Neural progenitor cell (in vitro differentiated cells): ENCODE data around the gene R3HDM4. TPM values are rescaled to one million over a fixed set of nuclear protein-coding genes. Genes with fewer than 3 reads are reported as not detected.
A peak's percentile ranks its signal among the peaks of the same experiment; 100 is the strongest.

Experiments used
- DNase-seq: peaks from one replicate; pipeline ENCODE4 v3.0.0-alpha.2; 2016; ENCODE audit warnings: low spot score
- H2AFZ ChIP-seq: fragments of 200-600 bp; sonication (generic); replicated peaks from 2 replicates; pipeline ENCODE4 v1.6.1; 2016; ENCODE audit warnings: antibody characterized with exemption
- H3F3A ChIP-seq: fragments of 200-600 bp; sonication (generic); 2 replicates; pipeline ENCODE4 v1.6.1; 2016; ENCODE audit warnings: antibody characterized with exemption, low read depth
- H3K27ac ChIP-seq: fragments of 200-600 bp; sonication (generic); 2 replicates; pipeline ENCODE4 v1.5.1; 2016; ENCODE audit warnings: mild to moderate bottlenecking
- H3K27me3 ChIP-seq: fragments of 200-600 bp; sonication (generic); 2 replicates; pipeline ENCODE4 v1.6.1; 2016; ENCODE audit warnings: mild to moderate bottlenecking, moderate library complexity
- H3K36me3 ChIP-seq: fragments of 200-600 bp; sonication (generic); 2 replicates; pipeline ENCODE4 v1.5.1; 2016
- H3K4me1 ChIP-seq: fragments of 200-600 bp; sonication (generic); 2 replicates; pipeline ENCODE4 v1.6.1; 2016; ENCODE audit warnings: mixed run types
- H3K4me2 ChIP-seq: fragments of 200-600 bp; sonication (generic); 2 replicates; pipeline ENCODE4 v1.6.1; 2016
- H3K4me3 ChIP-seq: fragments of 200-600 bp; sonication (generic); 2 replicates; pipeline ENCODE4 v1.5.1; 2016
- H3K79me2 ChIP-seq: fragments of 200-600 bp; sonication (generic); 2 replicates; pipeline ENCODE4 v1.6.1; 2016; ENCODE audit warnings: low read depth
- H3K9ac ChIP-seq: fragments of 200-600 bp; sonication (generic); 2 replicates; pipeline ENCODE4 v1.6.1; 2016
- H3K9me3 ChIP-seq: fragments of 200-600 bp; sonication (generic); 2 replicates; pipeline ENCODE4 v1.5.1; 2016; ENCODE audit warnings: low read depth
- H4K20me1 ChIP-seq: fragments of 200-600 bp; sonication (generic); 2 replicates; pipeline ENCODE4 v1.6.1; 2016; ENCODE audit warnings: low read depth
- H3K27ac Mint-ChIP-seq: 3 replicates; pipeline ENCODE4 v1.8.0; 2021; ENCODE audit warnings: mixed read lengths
- H3K27me3 Mint-ChIP-seq: 2 replicates; pipeline ENCODE4 v1.8.0; 2022; ENCODE audit warnings: low read depth, mild to moderate bottlenecking, inconsistent platforms, moderate library complexity, mixed read lengths; ENCODE audit not compliant: insufficient read depth
- H3K36me3 Mint-ChIP-seq: 3 replicates; pipeline ENCODE4 v1.8.0; 2021; ENCODE audit warnings: mixed read lengths
- H3K4me1 Mint-ChIP-seq: 3 replicates; pipeline ENCODE4 v1.8.0; 2021; ENCODE audit warnings: mixed read lengths
- H3K4me3 Mint-ChIP-seq: 3 replicates; pipeline ENCODE4 v1.8.0; 2021; ENCODE audit warnings: mild to moderate bottlenecking, moderate library complexity, mixed read lengths
- H3K9me3 Mint-ChIP-seq: 3 replicates; pipeline ENCODE4 v1.8.0; 2020; ENCODE audit warnings: mixed read lengths
- EZH2 ChIP-seq: fragments of 200-600 bp; sonication (generic); IDR thresholded peaks from 2 replicates; pipeline ENCODE4 v1.6.1; 2017; ENCODE audit warnings: antibody characterized with exemption, mild to moderate bottlenecking, moderate library complexity
- EZH2phosphoT487 ChIP-seq: fragments of 200-600 bp; sonication (generic); IDR thresholded peaks from 2 replicates; pipeline ENCODE4 v1.6.1; 2017; ENCODE audit warnings: antibody characterized with exemption
- total RNA-seq: library from RNA; depleted of rRNA; stranded (reverse); fragments of >200 nt; gene quantifications from 2 replicates; pipeline ENCODE4 v1.2.3, GENCODE V29; 2015; ENCODE audit warnings: low replicate concordance
- TF ChIP-seq, protein P1 (sequence below): fragments of 200-600 bp; sonication (generic); IDR thresholded peaks from 2 replicates; pipeline ENCODE4 v1.5.1; 2017; ENCODE audit warnings: antibody characterized with exemption, mild to moderate bottlenecking

The R3HDM4 gene
- total RNA-seq, 1 donor from 2014 or later, result 22.7 TPM

DNA sequence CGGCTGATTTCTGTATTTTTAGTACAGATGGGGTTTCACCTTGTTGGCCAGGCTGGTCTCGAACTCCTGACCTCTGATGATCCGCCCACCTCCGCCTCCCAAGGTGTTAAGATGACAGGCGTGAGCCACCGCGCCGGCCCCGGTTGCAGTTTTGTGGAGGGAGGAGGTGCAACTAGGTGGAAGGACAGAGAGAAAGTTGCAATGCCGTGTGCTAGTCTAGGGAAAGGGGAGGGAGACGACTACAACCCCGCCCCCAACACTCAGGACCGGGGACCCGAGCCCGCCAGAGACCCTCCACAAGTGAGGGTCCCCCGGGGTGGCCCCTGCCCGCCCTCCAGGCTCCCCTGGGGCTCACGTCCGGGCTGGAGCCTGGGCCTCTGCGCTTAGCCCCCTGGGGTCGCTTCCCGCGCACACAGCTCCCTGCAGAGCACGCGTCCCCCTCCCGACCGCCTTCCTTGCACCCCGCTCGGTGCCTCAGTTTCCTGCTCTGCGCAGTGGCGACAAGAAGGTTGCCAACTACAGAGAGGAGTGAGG is 11.6 kb upstream of the R3HDM4 start:
- no peak overlapping the region for H2AFZ ChIP-seq

GRCh38 chr19:920051-920864 is 7.2 kb upstream of the R3HDM4 start:
- no peak overlapping the region for H3K9ac ChIP-seq
- Mint-ChIP-seq H3K27ac (no peak overlapping the region), H3K36me3 (no peaks in the 10 kb centered on the region), H3K4me3 (peak overlapping the region; percentile 75), H3K9me3 (no peaks in the 10 kb centered on the region), H3K4me1 (peaks cover 10% of the 10 kb centered on the region), H3K27me3 (peaks cover 21% of the 10 kb centered on the region)
- H3K4me1 ChIP-seq, result peaks cover 9% of the 10 kb centered on the region
- peaks cover 66% of the 10 kb centered on the region for H3F3A ChIP-seq
- no peak overlapping the region for H2AFZ ChIP-seq
- H3K4me3 ChIP-seq, result peak overlapping the region; percentile 41
- no peaks in the 10 kb centered on the region for H3K9me3 ChIP-seq
- H3K27ac ChIP-seq, result no peak overlapping the region
- peaks cover 76% of the 10 kb centered on the region for H3K27me3 ChIP-seq
- H4K20me1 ChIP-seq, result peaks cover 23% of the 10 kb centered on the region
- H3K4me2 ChIP-seq, result peak overlapping the region; percentile 76
- H3K36me3 ChIP-seq, result no peaks in the 10 kb centered on the region
- no peaks in the 10 kb centered on the region for H3K79me2 ChIP-seq
- peak; percentile 46 for DNase-seq
- TF ChIP-seq, protein P1, sequence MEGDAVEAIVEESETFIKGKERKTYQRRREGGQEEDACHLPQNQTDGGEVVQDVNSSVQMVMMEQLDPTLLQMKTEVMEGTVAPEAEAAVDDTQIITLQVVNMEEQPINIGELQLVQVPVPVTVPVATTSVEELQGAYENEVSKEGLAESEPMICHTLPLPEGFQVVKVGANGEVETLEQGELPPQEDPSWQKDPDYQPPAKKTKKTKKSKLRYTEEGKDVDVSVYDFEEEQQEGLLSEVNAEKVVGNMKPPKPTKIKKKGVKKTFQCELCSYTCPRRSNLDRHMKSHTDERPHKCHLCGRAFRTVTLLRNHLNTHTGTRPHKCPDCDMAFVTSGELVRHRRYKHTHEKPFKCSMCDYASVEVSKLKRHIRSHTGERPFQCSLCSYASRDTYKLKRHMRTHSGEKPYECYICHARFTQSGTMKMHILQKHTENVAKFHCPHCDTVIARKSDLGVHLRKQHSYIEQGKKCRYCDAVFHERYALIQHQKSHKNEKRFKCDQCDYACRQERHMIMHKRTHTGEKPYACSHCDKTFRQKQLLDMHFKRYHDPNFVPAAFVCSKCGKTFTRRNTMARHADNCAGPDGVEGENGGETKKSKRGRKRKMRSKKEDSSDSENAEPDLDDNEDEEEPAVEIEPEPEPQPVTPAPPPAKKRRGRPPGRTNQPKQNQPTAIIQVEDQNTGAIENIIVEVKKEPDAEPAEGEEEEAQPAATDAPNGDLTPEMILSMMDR, result no peak
- TF ChIP-seq EZH2phosphoT487 (peak; percentile 90), EZH2 (peak; percentile 98)

More for the DNA sequence above, 11.6 kb upstream of the R3HDM4 start:
- Histone ChIP-seq H3F3A (peaks cover 58% of the 10 kb centered on the region), H3K27me3 (peaks cover 32% of the 10 kb centered on the region), H3K4me2 (peak overlapping the region; percentile 84), H3K4me1 (peaks cover 15% of the 10 kb centered on the region), H3K9me3 (no peaks in the 10 kb centered on the region), H3K4me3 (peak overlapping the region; percentile 97), H4K20me1 (peaks cover 31% of the 10 kb centered on the region), H3K36me3 (no peaks in the 10 kb centered on the region), H3K9ac (no peak overlapping the region), H3K79me2 (peaks cover 39% of the 10 kb centered on the region), H3K27ac (no peak overlapping the region)
- peak overlapping the region; percentile 83 for H3K4me3 Mint-ChIP-seq
- peaks cover 15% of the 10 kb centered on the region for H3K27me3 Mint-ChIP-seq
- no peak for DNase-seq
- H3K36me3 Mint-ChIP-seq, result no peaks in the 10 kb centered on the region
- TF ChIP-seq, protein P1, result no peak
- TF ChIP-seq EZH2, result no peak
- TF ChIP-seq EZH2phosphoT487, result no peak
- peaks cover 8% of the 10 kb centered on the region for H3K4me1 Mint-ChIP-seq
- H3K9me3 Mint-ChIP-seq, result no peaks in the 10 kb centered on the region
- H3K27ac Mint-ChIP-seq, result no peak overlapping the region

DNA sequence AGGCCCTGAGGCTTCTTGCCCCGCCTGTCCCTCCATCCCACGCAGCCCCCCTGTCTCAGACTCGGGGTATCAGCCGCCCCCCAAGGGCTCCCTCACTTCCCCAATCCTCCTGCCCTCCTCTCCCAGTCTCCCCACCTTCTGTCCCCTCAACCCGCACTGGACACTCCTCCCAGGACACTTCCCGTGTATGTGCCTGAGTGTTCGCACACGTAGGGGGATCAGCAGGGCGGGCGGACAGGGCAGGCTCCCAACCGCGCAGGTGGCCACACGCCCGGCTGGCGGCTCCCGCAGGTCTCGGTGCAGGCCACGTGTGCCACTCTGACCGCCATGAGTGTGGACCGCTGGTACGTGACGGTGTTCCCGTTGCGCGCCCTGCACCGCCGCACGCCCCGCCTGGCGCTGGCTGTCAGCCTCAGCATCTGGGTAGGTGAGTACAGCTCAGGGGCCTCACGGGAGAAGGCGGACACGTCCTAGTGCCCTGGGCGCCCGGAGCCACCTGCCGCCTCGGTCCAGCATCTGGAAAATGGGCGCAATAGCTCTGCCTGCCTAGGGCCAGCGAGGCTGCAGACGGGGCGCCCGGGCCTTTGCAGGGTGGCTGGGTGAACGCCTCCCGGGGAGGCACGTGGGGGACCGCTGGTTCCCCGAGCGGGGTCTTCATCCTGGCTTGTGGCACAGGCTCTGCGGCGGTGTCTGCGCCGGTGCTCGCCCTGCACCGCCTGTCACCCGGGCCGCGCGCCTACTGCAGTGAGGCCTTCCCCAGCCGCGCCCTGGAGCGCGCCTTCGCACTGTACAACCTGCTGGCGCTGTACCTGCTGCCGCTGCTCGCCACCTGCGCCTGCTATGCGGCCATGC is 6.4 kb upstream of the R3HDM4 start:
- Histone ChIP-seq H3K4me3 (peak overlapping the region; percentile 41), H2AFZ (no peak overlapping the region), H3K9ac (no peak overlapping the region), H3K27ac (no peak overlapping the region), H3K79me2 (no peaks in the 10 kb centered on the region), H3F3A (peaks cover 66% of the 10 kb centered on the region), H3K4me1 (peaks cover 9% of the 10 kb centered on the region), H3K27me3 (peaks cover 79% of the 10 kb centered on the region), H3K4me2 (peak overlapping the region; percentile 76), H3K9me3 (no peaks in the 10 kb centered on the region), H4K20me1 (peaks cover 23% of the 10 kb centered on the region), H3K36me3 (no peaks in the 10 kb centered on the region)
- peak overlapping the region; percentile 63 for H3K4me3 Mint-ChIP-seq
- peaks cover 20% of the 10 kb centered on the region for H3K27me3 Mint-ChIP-seq
- H3K4me1 Mint-ChIP-seq, result peaks cover 10% of the 10 kb centered on the region
- H3K9me3 Mint-ChIP-seq, result no peaks in the 10 kb centered on the region
- TF ChIP-seq EZH2phosphoT487 (peak; percentile 95), EZH2 (peak; percentile 98)
- TF ChIP-seq, protein P1, result no peak
- DNase-seq, result peak; percentile 57
- H3K36me3 Mint-ChIP-seq, result no peaks in the 10 kb centered on the region
- H3K27ac Mint-ChIP-seq, result no peak overlapping the region
